ENCODE measurements around the gene KANSL1. TPM values are rescaled to one million over a fixed set of nuclear protein-coding genes. Genes with fewer than 3 reads are reported as not detected.

Gene KANSL1
- total and polyA plus RNA-seq, 3 experiments from 2014 or later: 20.9 to 70.7 (median 69.2) TPM

- POLR2A ChIA-PET: no interaction called here
- no peak for DNase-seq
- no peak overlapping the region for H3K4me3 ChIP-seq (ENCODE audit: low read length)
- Mint-ChIP-seq H3K9me3 (no peaks in the 10 kb centered on the region), H3K27me3 (peaks cover 0 to 1% of the 10 kb centered on the region in 2 donors), H3K27ac (no peak overlapping the region), H3K36me3 (no peaks in the 10 kb centered on the region), H3K4me3 (no peak overlapping the region), H3K4me1 (no peaks in the 10 kb centered on the region)
- CTCF ChIA-PET: no interaction called here
- no peak overlapping the region for H3K27ac ChIP-seq (ENCODE audit: low read depth, low read length)
- H3K9me3 ChIP-seq (ENCODE audit: low read length): no peaks in the 10 kb centered on the region
- H3K36me3 ChIP-seq (ENCODE audit: insufficient read depth, low read length): no peaks in the 10 kb centered on the region
- H3K4me1 ChIP-seq (ENCODE audit: insufficient read depth, low read length): no peaks in the 10 kb centered on the region
- no peaks in the 10 kb centered on the region for H3K27me3 ChIP-seq (ENCODE audit: insufficient read depth, low read length, poor library complexity, severe bottlenecking)
Observed at GRCh38 chr17:45993962-45994627, 199.1 kb downstream of the KANSL1 start.

- Mint-ChIP-seq H3K4me3 (no peak overlapping the region), H3K36me3 (no peaks in the 10 kb centered on the region), H3K27me3 (no peaks in the 10 kb centered on the region), H3K9me3 (no peaks in the 10 kb centered on the region), H3K4me1 (no peaks in the 10 kb centered on the region), H3K27ac (peak overlapping the region in 1 of 8 donors; percentile 43)
- no peaks in the 10 kb centered on the region for H3K36me3 ChIP-seq (ENCODE audit: insufficient read depth, low read length)
- no peaks in the 10 kb centered on the region for H3K27me3 ChIP-seq (ENCODE audit: insufficient read depth, low read length, poor library complexity, severe bottlenecking)
- DNase-seq: no peak
- ChIA-PET CTCF (interaction anchor here (1.1 kb wide), 1 partner anchor 9 kb away, joined by 3 read pairs; no protein-coding TSS in a partner anchor), POLR2A (no interaction called here)
- no peaks in the 10 kb centered on the region for H3K9me3 ChIP-seq (ENCODE audit: low read length)
- H3K27ac ChIP-seq (ENCODE audit: low read depth, low read length): no peak overlapping the region
- no peaks in the 10 kb centered on the region for H3K4me1 ChIP-seq (ENCODE audit: insufficient read depth, low read length)
- H3K4me3 ChIP-seq (ENCODE audit: low read length): no peak overlapping the region
Observed at GRCh38 chr17:45992904-45993303, 200.3 kb downstream of the KANSL1 start.

GRCh38 chr17:45992175-45992574 is 201.1 kb downstream of the KANSL1 start:
- POLR2A ChIA-PET: no interaction called here
- no peak overlapping the region for H3K4me3 Mint-ChIP-seq

GRCh38 chr17:45991341-45991740 is 201.9 kb downstream of the KANSL1 start:
- no peaks in the 10 kb centered on the region for H3K4me1 ChIP-seq (ENCODE audit: insufficient read depth, low read length)
- Mint-ChIP-seq H3K4me1 (no peaks in the 10 kb centered on the region), H3K4me3 (no peak overlapping the region), H3K27me3 (no peaks in the 10 kb centered on the region), H3K36me3 (no peaks in the 10 kb centered on the region), H3K27ac (peak overlapping the region in 1 of 8 donors; percentile 73), H3K9me3 (no peaks in the 10 kb centered on the region)
- ChIA-PET CTCF (interaction anchor here (1.0 kb wide), 1 partner anchor 11 kb away, joined by 3 read pairs; no protein-coding TSS in a partner anchor), POLR2A (no interaction called here)
- no peaks in the 10 kb centered on the region for H3K27me3 ChIP-seq (ENCODE audit: insufficient read depth, low read length, poor library complexity, severe bottlenecking)
- DNase-seq: no peak
- no peaks in the 10 kb centered on the region for H3K36me3 ChIP-seq (ENCODE audit: insufficient read depth, low read length)
- no peak overlapping the region for H3K4me3 ChIP-seq (ENCODE audit: low read length)
- no peak overlapping the region for H3K27ac ChIP-seq (ENCODE audit: low read depth, low read length)
- H3K9me3 ChIP-seq (ENCODE audit: low read length): no peaks in the 10 kb centered on the region

More at GRCh38 chr17:45992175-45992574, 201.1 kb downstream of the KANSL1 start:
- H3K27ac ChIP-seq (ENCODE audit: low read depth, low read length): no peak overlapping the region
- H3K4me3 ChIP-seq (ENCODE audit: low read length): no peak overlapping the region
- no peaks in the 10 kb centered on the region for H3K36me3 ChIP-seq (ENCODE audit: insufficient read depth, low read length)
- H3K9me3 ChIP-seq (ENCODE audit: low read length): no peaks in the 10 kb centered on the region
- CTCF ChIA-PET: interaction anchor here (1.1 kb wide), 1 partner anchor 10 kb away, joined by 3 read pairs; no protein-coding TSS in a partner anchor
- DNase-seq: no peak
- Mint-ChIP-seq H3K4me1 (no peaks in the 10 kb centered on the region), H3K27ac (no peak overlapping the region), H3K27me3 (no peaks in the 10 kb centered on the region), H3K36me3 (no peaks in the 10 kb centered on the region), H3K9me3 (no peaks in the 10 kb centered on the region)
- no peaks in the 10 kb centered on the region for H3K4me1 ChIP-seq (ENCODE audit: insufficient read depth, low read length)
- H3K27me3 ChIP-seq (ENCODE audit: insufficient read depth, low read length, poor library complexity, severe bottlenecking): no peaks in the 10 kb centered on the region

- POLR2A ChIA-PET: no interaction called here
- H3K36me3 Mint-ChIP-seq: no peaks in the 10 kb centered on the region
- H3K9me3 ChIP-seq (ENCODE audit: low read length): no peaks in the 10 kb centered on the region
- H3K36me3 ChIP-seq (ENCODE audit: insufficient read depth, low read length): no peaks in the 10 kb centered on the region
- H3K9me3 Mint-ChIP-seq: no peaks in the 10 kb centered on the region
- no peaks in the 10 kb centered on the region for H3K27me3 ChIP-seq (ENCODE audit: insufficient read depth, low read length, poor library complexity, severe bottlenecking)
- no peaks in the 10 kb centered on the region for H3K4me1 ChIP-seq (ENCODE audit: insufficient read depth, low read length)
- H3K27ac ChIP-seq (ENCODE audit: low read depth, low read length): no peak overlapping the region
- no peaks in the 10 kb centered on the region for H3K4me1 Mint-ChIP-seq
- no peak overlapping the region for H3K4me3 Mint-ChIP-seq
- H3K4me3 ChIP-seq (ENCODE audit: low read length): no peak overlapping the region
- DNase-seq: no peak
- H3K27ac Mint-ChIP-seq: no peak overlapping the region
- CTCF ChIA-PET: interaction anchor here (1.0 kb wide), 1 partner anchor 11 kb away, joined by 3 read pairs; no protein-coding TSS in a partner anchor
- no peaks in the 10 kb centered on the region for H3K27me3 Mint-ChIP-seq
Observed at GRCh38 chr17:45990886-45991285, 202.3 kb downstream of the KANSL1 start.

GRCh38 chr17:45989759-45990158 is 203.5 kb downstream of the KANSL1 start:
- CTCF ChIA-PET: no interaction called here
- no peak overlapping the region for H3K27ac ChIP-seq (ENCODE audit: low read depth, low read length)
- no peak for DNase-seq
- no peaks in the 10 kb centered on the region for H3K9me3 Mint-ChIP-seq
- no peaks in the 10 kb centered on the region for H3K27me3 Mint-ChIP-seq
- H3K4me1 Mint-ChIP-seq: no peaks in the 10 kb centered on the region
- H3K9me3 ChIP-seq (ENCODE audit: low read length): no peaks in the 10 kb centered on the region
- H3K36me3 ChIP-seq (ENCODE audit: insufficient read depth, low read length): no peaks in the 10 kb centered on the region
- no peak overlapping the region for H3K27ac Mint-ChIP-seq
- no peak overlapping the region for H3K4me3 ChIP-seq (ENCODE audit: low read length)
- no peaks in the 10 kb centered on the region for H3K4me1 ChIP-seq (ENCODE audit: insufficient read depth, low read length)
- POLR2A ChIA-PET: no interaction called here
- no peaks in the 10 kb centered on the region for H3K27me3 ChIP-seq (ENCODE audit: insufficient read depth, low read length, poor library complexity, severe bottlenecking)
- H3K4me3 Mint-ChIP-seq: no peak overlapping the region
- H3K36me3 Mint-ChIP-seq: no peaks in the 10 kb centered on the region

- Mint-ChIP-seq H3K4me1 (no peaks in the 10 kb centered on the region), H3K4me3 (no peak overlapping the region), H3K36me3 (no peaks in the 10 kb centered on the region), H3K27ac (no peak overlapping the region), H3K9me3 (no peaks in the 10 kb centered on the region), H3K27me3 (no peaks in the 10 kb centered on the region)
- Histone ChIP-seq H3K27ac (ENCODE audit: low read depth, low read length) (no peak overlapping the region), H3K4me3 (ENCODE audit: low read length) (no peak overlapping the region), H3K36me3 (ENCODE audit: insufficient read depth, low read length) (no peaks in the 10 kb centered on the region), H3K4me1 (ENCODE audit: insufficient read depth, low read length) (no peaks in the 10 kb centered on the region), H3K27me3 (ENCODE audit: insufficient read depth, low read length, poor library complexity, severe bottlenecking) (no peaks in the 10 kb centered on the region), H3K9me3 (ENCODE audit: low read length) (no peaks in the 10 kb centered on the region)
- ChIA-PET POLR2A (no interaction called here), CTCF (no interaction called here)
- no peak for DNase-seq
Observed at GRCh38 chr17:45987706-45988105, 205.5 kb downstream of the KANSL1 start.

- no peak overlapping the region for H3K4me3 ChIP-seq (ENCODE audit: low read length)
- H3K9me3 ChIP-seq (ENCODE audit: low read length): no peaks in the 10 kb centered on the region
- ChIA-PET POLR2A (no interaction called here), CTCF (no interaction called here)
- no peak for DNase-seq
- no peaks in the 10 kb centered on the region for H3K36me3 Mint-ChIP-seq
- H3K4me1 ChIP-seq (ENCODE audit: insufficient read depth, low read length): no peaks in the 10 kb centered on the region
- H3K4me1 Mint-ChIP-seq: no peaks in the 10 kb centered on the region
- H3K9me3 Mint-ChIP-seq: no peaks in the 10 kb centered on the region
- peaks cover 0 to 4% of the 10 kb centered on the region in 2 donors for H3K27me3 Mint-ChIP-seq
- no peaks in the 10 kb centered on the region for H3K36me3 ChIP-seq (ENCODE audit: insufficient read depth, low read length)
- H3K27me3 ChIP-seq (ENCODE audit: insufficient read depth, low read length, poor library complexity, severe bottlenecking): no peaks in the 10 kb centered on the region
- H3K27ac ChIP-seq (ENCODE audit: low read depth, low read length): no peak overlapping the region
- no peak overlapping the region for H3K4me3 Mint-ChIP-seq
- H3K27ac Mint-ChIP-seq: no peak overlapping the region
Observed at GRCh38 chr17:45986056-45986455, 207.2 kb downstream of the KANSL1 start.

All from CD8-positive, alpha-beta memory T cell (primary cell).